ENCODE data around the gene ABTB1.

The ABTB1 gene

DNA sequence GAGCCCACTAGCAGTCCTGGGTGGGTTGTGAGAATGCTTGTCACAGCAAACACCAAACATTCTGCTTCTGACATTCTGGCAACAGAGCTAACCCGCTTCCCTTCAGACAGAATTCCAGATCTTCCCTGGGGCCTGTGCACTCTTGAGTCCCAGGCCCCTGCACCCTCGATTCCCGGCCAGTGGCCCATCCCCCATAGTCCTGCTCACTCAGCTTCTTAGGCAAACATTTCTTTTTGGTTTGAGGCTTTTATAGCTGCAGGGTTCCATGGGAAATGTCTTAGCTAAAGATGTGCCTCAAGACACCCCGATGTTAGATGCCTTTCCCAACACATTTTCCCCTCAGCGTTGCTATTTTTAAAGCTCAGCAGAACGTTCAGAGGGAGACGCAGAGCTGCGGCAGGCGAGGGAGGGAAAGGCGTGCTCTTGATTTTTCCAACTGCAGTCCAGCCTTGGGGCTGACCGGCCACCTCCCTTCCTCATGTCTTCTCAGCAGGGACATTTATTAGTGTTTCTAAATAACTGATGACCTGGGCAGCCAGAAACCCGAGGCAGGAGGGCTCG is 35.2 kb downstream of the ABTB1 start:
- DNase-seq: no peak

DNA sequence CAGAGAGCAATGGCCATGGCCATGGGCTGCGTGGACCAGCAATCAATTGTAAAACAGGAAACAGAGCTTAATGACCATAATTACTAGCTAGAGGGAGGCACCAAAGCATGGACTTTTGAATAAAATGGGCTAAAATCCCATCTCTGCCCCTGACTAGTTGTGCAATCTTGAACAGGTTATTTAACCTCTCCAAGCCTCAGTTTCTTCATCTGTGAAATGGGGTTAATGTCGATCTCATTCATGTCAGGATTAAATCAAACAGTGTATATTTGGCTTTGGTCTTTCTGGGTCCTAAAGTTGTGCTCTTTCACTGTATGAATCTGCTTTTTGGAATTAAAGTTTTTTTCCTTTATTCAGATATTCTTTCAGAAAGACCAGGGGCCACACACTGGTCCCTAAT is 36.1 kb downstream of the ABTB1 start:
- no peak for DNase-seq

DNA sequence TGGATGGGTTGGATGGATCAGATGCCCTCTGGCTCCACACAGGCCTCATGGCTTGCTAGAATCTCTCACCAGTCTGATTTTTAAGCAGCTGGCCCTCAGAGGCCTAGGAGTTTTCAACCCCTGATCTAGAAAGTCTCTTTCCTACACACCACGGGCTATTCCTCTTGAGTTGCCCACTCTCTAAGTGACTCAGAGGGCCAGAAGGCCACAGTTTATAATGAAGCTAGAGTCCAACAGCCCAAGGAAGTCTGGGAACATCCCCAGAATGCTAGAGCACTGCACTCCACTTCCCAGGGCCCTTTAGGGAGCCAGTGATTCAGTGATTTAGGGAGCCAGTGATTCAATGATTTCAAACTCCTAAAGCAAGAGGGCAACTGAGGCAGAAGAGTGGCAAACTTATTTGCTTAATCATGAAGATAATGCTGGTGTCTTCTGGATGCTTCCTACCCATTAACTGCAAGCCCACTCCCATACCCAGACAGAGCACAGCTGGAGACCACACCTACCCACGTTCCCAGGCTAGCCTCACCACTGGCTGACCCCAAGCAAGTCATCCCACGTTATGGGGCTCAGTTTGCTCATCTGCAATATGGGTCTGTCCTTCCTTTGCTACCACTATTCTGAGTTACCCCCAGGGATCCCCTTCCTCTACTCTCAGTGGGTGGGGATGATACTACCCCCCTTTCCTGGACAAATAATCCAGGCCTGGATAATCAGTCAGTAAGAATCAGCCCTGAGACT is 36.7 kb downstream of the ABTB1 start:
- DNase-seq: no peak

DNA sequence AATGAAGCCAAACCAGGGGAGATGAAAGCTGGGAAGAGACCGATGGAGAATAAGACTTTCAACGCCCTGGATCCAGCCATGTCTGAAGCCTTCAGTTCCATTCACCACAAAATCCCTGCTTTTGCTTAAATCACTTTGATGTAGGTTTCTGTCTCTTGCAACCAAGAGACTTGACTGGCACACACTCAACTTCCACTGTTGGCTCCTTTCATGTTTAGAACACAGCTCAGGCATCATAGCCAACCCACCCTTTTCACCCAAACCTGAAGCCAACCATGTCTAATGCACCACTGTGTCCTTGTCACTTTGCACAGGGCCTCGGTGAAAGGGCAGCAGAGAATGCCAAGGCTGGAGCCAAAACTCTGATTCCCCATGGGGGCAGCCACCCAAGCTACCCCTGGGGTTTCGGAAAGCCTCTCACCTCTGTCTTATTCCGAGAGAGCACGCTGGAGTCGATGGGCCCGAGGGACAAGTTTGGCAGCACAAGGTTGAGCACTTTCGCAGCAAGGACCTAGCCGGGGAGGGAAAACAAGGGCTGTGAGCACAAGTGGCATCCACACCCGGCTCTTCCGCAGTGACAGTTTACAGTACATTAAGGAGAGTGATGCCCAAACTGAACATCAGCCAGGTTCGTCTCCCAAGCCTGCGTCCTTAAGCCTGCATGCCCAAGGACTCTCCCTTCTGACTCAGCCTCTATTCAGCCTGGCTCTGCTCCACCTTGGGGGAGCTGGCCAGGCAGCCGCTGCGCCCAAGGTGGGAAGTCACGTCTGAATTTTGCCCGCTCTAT is 37.6 kb downstream of the ABTB1 start:
- no peak for DNase-seq

DNA sequence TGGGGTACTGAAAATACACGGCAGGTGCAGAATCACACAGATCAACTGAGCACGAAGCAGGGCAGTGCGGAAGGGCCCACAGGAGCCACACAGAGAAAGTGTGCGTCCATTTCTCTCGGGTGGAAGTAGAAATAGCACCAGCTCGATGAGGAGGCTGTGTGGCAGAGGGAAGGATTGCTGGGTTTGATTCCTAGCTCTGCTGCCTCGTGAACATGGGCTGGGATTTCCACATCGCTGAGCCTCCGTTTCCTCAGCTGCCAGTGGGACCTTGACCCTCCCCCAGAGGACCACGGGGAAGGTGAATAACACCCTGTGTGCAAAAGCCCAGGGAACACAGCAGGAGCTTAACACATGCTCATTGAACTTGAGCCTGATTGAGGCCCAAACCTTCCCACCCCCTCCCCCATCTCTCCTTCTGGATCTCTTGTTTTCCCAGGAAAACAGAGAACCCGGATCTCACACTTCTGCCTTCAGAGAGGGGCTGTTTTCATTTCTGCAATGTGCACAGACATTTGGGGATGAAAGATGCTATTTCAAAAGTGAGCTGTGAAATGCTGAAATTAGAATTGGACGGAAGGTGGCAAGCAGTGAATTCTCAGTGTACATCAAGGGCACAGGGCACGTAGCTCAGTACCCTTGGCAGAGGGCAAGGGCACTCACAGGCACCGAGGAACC is 38.4 kb downstream of the ABTB1 start:
- no peak for DNase-seq

DNA sequence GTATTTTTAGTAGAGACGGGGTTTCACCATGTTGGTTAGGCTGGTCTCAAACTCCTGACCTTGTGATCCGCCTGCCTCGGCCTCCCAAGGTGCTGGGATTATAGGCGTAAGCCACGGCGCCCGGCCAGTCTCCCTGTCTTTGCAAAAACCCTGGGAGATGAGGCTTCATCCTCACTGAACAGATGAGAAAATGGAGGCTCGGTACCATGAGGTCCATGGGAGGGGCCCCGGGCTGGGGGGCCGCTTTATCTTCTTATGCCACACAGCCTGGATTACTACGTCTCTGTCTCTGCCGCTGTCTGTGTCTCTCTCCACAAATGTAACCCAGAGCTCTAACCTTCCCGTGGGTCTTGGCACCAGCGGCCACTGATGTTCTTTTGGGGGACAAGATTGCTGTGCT is 39.1 kb downstream of the ABTB1 start:
- no peak for DNase-seq

DNA sequence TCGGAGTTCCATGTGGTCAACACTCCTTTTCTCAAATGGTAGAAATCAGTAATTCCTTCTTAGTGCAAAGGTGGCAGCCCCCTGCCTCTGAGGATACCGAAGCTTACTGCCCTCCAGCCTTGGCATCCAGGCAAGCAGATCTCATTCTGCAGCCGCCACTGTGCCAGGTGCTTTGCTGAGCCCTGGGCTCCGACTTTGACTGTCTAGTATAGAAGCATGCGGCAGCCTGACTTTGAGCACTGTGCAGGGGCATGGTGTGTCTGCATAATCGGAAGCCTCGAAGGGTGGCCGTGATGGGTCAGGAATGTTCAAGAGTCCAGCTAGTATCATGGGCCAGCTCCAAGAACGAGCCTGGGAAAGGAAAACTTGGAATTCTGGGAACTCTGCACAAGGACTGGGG is 39.7 kb downstream of the ABTB1 start:
- no peak for DNase-seq

DNA sequence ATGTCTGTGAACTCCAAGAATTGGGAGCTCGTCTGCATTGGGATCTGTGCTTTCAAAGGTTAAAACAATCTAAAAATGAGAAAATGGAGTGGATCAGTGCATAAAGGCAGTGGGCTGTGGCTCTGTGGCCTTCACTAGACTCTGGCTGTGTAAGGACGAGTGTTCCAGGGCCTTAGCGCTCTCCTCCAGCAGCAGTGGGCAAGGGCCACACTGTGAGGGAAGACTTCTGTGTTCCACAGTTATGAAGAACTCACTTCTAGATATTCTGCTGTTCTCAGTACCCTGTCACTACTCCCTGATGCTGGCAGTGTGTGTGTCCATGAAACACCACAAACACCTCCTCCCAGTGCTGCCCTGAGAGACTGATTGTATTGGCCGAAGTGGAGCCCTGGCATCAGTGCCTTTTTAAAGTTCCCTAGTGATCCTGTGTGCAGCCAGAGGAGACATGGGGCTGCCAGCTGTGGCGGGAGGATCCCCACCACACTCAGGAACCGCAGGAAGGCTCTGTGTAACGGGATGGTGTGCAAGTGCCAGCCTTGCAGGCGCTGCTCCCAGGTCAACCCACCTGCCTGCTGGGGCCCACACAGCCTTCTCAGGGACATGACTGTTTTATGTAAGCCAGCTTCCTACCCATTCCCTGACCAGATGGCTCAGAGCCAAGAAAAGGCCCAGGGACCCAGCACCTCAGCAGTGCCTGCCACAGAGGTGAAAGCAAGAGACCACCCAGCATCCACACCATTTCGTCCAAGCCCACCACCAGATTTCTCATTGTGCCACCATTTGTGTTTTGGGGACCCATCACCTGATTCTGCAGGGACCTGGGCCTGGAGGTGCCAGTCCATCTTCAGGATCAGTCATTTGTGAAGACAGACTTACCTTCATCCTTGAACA is 40.4 kb downstream of the ABTB1 start:
- no peak for DNase-seq

DNA sequence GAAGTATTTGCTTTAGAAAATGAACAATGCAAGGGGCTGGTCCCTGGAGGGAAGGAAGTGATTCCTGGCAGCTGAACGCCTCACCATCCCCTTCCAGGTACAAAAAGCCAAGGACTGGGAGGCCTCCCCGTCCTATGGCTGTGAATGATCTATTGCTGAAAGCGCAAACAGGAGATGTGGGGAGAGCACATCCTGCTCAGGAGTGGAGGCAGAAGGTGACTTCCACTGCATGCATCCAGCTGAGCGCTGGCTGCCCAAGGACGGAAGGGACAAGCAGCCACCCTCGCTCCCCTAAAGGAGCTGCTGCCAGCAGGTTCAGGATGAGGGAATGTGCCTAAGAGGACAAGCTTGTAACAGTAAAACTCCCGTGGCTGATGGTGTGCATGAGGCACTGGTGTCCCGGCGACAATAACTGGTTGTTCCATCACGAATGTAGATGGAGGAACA is 41.4 kb downstream of the ABTB1 start:
- no peak for DNase-seq

DNA sequence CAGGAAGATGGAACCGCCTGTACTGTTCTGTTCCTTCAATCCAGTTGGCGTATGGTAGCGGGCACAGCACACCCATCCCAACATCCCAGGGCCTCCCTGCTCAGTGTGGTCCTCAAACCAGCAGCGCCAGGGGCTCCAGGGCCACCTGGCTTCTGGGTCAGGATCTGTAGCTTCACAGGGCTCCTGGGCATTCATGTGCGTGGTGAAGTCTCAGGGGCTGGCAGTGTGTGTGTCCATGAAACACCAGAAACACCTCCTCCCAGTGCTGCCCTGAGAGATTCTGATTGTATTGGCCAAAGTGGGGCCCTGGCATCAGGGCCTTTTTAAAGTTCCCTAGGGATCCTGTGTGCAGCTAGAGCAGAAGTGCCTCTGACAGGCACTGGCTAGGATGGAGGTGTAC is 42.1 kb downstream of the ABTB1 start:
- no peak for DNase-seq

DNA sequence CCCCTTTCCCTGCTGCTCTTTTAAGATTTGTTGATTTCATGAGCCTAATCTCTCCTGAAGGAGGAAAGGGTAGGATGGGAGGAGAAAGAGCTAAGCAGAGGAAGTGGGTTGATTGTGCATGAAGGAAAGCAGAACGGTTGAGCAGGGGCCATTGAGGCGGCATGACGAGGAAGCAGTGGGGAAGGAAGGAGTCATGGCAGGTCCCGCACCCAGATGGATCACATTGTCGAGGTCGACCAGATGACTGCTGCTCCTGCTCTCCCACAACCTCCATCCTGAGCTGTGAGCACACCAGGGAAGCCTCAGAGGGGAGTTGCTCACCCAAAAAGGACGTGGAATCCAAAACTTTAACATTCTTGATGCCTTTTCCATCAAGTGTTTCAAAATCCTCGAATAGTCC is 42.8 kb downstream of the ABTB1 start:
- DNase-seq: no peak

DNA sequence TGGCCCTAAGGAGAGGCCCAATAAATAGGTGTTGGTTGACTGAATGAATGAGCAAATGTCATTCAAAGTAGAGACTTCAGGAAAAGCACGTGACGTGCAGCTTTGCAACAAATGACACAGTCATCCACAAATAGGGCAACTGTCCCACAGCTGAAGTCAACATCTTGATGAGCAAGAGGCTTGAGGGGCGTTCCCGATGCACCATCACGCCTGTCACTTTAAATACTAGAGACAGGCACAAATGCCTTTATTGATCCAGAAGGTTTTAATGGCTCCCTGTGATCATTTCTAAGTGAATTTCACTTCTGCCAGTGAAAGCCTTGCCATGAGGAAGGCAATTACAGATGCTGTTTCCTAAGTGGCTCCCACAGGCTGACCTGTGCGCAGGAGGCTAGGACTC is 43.6 kb downstream of the ABTB1 start:
- DNase-seq: no peak

DNA sequence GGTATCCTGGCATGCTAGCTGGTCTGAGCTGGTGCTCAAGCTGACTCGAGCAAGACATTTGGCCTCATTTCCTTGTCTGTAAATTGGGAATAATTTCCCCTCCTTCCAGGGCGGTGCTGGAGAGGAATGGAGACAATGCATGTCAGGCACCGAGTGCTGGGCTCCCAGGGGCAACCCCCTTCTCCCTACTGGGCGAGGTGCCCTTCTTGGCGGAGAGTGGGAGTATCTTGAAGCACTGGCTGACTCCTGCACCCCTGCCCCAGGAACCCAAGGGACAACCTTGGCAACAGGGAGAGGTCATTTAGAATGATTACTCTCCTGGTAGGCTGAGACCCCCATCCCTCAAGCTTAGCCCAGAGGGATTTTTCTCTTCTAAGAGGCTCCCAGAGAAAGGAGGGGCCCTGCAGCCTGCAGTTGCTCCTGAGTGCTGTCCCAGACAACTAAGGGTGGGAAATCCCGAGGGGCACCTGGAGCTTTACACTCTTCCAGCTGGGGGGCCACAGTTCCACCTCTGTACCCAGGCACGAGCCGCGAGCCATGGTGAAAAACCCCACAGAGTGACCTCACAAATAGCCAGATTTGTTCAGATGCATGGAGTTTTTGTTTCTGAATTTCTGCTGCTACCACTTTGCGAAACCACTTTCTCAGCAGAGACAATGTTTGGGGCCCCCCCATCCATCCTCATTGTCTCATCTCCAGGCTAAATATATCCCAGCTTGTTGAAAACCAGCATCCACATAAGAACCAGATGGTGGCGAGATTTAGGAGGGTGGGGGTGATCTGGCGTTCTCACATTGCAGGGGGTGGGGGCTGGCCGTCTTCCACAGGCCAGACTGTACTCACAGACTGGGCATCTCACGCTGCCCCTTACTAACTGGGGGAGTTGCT is 44.8 kb downstream of the ABTB1 start:
- no peak for DNase-seq

DNA sequence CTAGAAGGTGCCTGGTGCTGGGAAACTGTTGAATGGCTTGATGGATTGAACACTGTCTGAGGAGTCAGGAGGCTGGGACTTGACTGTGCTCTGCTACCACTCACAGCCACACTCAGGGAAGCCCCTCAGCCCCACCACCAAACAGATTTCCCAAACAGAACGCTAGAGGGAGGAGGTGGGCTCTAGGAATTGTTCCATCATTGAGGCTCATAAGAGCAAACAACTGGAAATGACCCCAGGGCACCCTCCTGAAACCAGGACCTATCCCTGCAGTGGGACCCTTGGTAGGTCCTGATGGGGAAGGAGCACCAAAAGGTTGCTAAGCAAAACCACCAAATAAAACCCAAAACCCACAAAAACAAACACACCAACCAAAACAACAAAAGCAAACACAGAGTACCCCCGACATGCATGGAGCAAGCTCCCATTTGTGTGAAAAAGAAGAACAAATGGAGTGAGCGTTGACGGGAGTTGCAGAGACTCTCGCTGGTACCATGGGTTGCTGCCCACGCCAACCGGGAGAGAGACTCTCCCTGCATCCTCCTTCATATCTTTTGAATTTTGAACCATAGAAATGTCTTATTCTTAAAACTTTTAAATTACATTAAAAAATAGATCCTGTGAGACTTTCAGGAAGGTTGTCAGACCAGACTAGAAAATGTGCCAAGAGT is 45.6 kb downstream of the ABTB1 start:
- no peak for DNase-seq

DNA sequence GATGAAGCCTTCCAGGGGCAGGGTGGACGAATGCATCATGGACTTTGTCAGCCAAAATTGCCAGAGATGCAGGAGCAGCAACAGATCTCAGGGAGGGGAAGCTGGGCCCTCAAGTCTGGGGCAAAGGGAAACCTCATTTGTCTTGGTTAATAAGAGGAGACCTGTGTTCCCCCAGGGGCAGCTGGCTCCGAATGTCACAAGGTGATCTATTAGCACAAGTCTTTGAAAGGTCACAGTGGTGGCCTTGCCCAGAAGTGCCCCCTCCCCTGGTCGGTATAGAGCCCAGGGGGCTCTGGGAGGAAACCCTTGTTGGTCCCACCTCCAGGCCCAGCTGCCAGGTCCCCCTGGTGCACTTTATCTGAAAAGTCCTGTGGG is 46.2 kb downstream of the ABTB1 start:
- DNase-seq: no peak

DNA sequence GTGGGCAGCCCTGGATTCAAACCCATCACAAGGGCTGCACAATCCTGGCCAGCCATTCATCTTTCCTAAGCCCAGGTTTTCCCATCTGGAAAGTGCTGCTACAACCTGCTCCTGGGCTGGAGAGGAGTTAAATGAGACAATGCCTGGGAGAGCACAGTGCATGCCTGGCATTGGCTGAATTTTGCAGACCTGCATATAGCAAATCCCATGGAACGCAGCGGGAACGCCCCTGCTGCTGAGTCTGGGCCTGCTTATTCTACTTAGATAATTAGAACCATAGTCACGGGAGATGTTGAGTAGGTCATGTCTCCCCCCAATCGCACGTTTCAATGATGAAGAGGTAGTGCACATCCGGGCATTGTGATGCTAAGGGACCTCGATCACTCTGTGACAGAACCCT is 46.6 kb downstream of the ABTB1 start:
- no peak for DNase-seq

DNA sequence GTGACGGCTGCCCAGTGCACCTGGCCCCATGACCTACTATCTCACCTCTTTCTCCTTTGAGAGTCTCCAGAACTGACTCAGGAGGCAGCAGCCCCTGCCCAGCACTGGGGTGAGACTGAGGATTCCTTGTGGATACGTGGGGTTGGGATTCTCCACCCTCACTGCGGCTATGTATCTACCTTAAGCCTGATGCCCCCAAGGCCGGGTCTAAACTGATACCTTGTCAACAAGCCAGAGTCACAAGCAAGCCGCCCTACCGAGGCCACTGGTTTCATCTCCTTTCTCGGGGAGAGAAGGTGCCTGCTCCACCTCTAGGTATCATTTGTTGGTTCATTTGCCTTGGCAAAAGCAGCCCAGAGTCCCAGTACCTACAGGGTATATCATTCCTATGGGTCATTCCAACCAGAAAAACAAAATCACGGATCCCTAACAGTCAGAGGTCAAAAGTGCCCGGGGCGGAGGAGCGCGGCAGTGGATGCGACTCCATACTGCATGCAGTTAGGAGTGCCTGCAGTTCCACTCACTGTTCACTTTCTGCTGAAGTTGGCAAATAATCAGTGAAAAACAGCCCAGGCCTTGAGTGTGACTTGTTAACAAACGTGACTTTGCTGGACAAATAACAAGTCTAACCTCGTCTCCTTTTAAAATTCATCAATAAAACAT is 47.5 kb downstream of the ABTB1 start:
- no peak for DNase-seq

DNA sequence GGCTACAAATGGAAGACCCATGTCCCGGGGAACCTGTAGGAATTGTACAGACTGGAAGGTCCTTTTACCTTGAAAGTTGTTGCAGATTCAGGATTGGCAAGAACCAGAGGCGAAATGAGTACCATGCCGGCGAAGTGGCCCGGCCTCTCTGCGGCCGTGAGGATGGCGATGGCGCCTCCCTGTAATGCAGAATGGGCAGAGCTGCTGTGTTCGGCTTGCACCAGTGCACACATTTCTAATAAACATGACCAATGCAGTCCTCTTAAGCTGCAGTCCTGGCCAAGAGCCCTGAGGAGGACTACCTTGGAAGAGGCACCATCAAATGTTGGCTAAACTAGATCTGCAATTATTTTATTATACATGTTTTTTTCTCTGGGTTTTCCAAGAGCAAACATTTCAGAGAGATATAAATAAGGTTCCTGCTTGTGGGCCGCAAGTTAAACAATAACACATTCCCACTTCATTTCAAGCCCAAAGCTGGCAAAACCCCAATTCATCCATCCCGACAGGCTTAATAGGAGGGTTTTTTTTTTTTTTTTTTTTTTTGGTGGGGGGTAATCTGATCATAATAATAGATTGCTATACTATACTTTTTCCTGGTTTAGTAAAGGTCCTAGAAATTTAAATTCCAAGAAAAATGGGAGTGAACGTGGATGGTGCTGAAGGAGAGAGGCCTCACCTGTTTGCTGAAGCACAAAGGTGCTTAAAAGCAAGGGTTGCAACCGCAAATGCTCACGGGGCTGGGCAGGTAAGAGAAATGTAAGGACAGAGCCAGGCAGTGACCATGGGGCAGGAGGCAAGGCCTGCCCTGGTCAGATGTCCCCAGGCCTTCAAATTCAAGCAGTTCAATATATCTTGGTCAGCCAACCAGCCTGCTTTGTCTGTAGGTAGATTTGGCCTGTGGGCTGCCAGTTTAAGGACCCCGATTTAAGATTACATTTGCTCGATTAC is 48.5 kb downstream of the ABTB1 start:
- DNase-seq: no peak

DNA sequence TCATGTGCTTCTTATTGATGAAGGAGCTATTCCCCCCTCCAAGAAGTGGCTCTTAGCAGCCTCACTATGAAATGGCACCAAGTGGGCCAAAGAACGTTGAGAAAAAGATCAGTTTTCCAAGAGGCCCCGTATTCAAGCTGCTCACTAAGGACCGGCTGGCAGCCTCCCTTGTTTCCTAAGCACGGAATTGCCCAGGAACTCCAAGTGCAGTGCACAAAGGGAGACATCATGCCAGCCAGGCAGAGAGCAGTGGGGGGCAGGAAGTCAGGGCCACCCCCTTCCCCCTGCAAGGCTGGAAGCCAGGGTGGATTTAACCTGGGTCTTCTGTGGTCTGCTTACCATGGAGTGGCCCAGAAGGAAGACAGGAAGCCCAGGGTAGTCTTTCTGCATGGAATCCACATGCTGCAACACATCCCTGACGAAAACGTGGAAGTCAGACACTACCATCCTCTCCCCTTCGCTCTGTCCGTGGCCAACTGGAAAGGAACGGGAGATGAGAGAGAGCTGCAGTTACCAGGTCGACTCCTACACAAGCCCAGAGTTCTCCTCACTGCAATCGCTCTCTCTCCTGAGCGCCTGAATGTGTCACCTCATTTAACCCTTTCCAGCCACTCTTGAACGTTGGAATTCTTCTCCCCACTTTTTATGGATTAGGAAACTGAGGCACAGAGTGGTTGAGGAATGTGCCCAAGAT is 49.5 kb downstream of the ABTB1 start:
- DNase-seq: no peak

Data from GF-D8 (cell line).